Measurements from ENCODE around the gene NMT1.
A peak's percentile ranks its signal among the peaks of the same experiment; 100 is the strongest.

NMT1 gene

DNA sequence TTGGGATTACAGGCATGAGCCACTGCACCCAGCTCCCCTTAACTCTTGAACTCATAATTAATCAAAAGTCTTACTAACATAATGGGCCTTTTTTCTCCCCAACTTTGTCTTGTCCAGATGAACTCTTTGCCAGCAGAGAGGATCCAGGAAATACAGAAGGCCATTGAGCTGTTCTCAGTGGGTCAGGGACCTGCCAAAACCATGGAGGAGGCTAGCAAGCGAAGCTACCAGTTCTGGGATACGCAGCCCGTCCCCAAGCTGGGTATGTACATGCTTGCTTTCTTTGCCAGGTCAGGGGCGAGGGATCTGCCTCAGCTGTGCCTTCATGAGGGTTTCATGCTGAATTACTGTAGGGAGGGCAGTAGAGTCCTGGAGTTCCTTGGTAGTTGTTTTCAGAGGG is 25.3 kb downstream of the NMT1 start:
- DNase-seq: no peak

DNA sequence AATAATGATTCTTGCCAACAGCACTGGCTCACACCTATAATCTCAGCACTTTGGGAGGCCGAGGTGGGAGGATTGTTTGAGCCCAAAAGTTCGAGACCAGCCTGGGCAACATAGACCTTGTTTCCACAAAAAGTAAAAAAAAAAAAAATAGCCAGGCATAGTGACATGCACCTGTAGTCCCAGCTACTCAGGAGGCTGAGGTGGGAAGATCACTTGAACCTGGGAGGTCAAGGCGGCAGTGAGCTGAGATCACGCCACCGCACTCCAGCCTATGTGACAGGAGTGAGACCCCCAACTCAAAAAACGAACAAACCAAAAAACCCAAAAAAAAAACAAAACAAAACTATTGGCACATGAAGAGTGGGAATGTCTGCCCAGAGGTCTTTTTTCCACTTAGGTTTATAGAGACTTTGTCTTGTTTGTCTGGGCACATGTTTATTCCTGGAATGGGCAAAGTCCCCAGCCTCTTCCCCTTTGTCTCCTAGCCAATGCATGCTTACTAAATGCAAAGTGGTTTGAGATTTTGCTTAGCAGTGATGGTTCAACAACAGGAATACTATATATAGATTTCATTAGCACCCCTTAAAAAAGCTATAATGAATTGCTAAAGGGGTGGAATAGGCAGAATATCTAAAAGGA is 25.9 kb downstream of the NMT1 start:
- DNase-seq: no peak

DNA sequence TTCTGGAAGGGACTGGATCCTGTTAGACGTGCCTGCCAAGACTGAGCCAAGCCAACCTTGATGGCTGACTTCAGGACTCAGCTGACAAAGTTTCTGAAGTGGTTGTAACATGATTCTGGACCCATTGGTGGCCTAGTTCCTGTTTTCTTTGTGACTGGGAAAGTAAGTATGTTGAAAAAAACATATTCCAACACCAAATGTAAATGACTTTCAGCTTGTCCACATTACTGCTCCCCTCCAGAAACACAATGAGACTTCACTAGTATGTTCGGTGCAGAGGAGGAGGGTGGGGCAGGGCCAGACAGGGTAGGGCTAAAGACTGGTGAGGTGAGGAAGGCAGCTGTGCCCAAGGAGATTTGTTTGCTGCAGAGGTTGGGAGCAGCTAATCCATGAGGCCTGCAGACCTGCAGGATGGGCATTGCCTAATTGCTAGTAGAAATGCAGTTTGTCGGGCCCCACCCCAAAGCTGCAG is 26.4 kb downstream of the NMT1 start:
- DNase-seq: no peak

DNA sequence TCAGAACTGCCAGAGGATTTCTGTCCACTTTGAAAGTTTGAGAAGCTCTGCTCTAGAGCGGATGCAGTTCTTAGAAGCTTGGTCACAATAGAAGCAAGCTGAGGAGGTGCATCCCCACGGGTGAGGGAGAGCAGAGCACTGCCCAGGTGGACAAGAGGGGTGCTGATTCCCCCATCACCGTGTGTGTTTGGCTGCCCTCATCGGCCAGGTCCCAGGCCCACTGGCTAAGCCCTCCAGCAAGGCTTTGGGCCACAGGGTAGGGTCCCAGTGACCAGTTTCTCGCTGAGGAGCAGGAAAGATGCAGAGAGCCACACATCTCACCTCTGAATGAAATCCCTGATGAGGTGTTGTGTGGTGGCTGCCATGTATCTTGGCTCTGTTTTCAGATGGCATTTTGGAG is 26.9 kb downstream of the NMT1 start:
- DNase-seq: no peak

DNA sequence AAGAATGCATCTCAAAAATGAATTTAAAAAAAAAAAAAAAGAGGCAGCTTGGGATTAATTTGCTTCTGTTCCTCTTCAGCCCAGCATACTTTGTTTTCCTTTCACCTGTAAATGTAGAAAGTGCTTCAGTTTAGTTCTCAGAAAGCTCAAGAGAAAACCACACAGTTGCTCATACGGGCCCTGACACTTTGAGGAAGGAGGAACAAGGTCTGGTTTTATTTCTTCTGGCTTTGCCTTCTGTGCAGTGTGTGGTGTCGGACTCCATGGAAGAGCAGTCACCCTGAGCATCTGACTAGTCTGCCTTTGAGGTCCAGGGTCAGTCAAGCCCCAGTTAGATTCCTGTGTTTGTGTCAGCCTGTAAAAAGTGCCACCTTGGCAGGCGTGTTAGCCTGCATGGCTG is 27.6 kb downstream of the NMT1 start:
- no peak for DNase-seq

DNA sequence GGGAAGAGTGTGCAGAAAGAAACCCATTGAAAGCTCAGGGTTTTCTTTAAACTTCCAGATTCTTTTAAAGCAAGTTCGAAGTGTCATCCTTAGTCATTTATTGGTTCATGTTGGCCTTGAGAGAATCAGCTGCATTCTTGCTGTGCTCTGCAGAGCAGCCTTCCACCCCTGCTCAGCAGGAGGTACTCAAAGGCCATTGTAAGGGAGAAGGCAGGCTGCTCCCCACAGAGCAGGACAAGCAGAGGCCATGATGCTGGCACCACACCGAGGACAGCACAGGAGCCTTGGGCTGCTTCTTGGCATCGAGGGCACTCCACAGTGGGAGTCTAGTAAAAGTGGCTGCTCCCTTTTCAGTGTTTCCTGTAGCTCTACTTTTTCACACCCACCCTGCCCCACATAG is 29.6 kb downstream of the NMT1 start:
- no peak for DNase-seq

DNA sequence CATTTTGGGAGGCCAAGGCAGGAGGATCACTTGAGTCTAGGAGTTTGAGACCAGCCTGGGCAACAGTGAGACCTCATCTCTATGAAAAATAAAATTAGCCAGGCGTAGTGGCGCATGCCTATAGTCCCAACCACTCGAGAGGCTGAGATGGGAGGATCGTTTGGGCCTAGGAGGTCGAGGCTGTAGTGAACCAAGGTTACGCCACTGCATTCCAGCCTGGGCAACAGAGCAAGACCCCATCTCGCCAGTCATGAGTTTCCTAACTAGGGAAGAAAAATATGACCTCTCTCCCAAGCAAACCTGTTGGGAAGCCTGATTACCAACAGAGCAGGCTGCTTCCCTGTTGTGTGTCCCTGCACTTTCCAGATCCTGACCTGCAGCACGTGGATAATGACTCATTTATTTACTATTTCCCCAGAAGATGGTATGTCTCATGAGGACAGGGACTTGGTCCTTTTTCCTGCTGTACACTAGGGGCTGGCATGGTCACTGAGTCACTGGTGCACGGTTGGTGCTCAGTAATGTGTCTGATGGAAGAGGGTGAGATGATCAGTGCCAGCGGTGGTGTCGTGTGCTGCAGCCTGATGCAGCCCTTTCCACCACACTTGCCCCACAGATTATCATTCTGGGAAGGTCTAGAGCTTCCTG is 30.8 kb downstream of the NMT1 start:
- DNase-seq: no peak

DNA sequence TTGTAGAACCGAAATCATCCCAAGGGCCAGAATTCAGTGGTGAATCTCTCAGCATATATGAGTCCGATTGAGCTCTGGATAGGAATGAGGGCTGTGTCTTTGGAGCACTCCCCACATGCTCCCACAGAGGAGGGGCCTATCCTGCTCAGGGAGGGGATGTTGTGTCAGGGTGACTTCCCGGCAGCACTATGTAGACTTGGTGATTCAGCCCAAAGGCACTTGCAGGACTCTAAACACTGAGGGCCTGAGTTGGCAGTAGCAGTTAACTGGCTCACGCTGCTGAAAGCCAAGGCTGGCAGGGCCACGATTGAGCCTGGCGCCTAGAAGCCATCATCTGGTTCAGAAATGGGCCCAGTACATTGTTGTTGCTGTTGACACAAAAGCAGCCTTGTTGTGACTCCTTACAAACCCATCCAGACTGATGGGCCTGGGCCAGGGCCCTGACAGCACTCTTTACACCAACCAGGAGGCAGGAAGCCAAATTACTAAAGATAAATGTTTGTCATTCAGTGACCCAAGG is 31.9 kb downstream of the NMT1 start:
- no peak for DNase-seq

DNA sequence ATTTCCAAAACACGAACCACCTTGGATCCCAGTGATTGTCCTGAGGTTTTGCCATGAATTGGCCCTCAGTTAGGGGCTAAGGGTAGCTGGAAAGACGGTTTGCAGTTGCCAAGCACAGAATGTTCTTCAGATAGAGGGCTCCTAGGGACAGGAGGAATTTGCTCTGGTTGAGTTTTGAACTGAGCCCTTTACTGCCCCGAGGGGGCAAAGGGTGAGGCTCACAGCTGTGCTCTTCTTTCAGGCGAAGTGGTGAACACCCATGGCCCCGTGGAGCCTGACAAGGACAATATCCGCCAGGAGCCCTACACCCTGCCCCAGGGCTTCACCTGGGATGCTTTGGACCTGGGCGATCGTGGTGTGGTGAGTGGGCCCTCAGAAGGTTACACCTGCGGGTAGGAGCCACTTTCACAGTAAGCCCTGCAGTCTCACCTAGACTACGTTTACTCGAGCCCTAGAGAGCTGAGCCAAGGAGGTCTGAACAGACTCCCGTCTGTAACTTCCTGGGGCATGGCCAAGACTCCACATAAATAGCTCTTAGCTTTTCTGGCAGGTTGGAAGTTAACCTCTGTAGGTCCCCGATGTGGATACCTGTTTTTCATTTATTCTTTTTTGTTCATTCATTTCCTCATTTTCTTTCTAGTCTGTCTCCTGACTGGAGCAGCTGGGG is 32.5 kb downstream of the NMT1 start:
- no peak for DNase-seq

DNA sequence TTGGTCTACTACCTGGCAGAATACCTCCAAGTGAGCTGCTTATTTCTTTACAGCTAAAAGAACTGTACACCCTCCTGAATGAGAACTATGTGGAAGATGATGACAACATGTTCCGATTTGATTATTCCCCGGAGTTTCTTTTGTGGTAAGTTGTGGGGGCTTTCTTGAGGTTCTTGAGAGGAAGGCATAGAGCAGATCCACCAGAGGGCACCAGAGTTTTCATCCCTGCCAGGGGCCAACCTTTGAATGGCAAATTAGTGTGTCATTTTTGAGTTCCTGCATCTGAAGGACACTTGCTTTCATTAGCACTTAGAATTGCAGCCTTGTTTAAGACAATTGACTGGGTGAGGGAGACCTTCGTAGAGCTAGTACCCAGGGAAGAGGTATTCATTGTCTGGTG is 35.0 kb downstream of the NMT1 start:
- DNase-seq: no peak

DNA sequence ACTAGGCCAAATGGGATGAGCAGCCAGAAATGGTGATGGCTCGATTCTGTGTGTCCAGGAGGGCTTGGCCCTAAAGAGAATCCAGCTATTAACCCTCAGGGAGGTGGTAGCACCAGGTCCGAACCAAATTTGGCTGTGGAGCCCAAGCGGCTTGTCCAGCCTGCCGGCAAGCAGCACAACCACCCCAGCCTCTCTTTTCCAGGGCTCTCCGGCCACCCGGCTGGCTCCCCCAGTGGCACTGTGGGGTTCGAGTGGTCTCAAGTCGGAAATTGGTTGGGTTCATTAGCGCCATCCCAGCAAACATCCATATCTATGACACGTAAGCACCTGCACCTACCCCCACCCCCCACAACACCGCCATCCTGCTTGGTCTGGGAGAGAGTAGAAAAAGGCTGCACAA is 35.8 kb downstream of the NMT1 start:
- DNase-seq: no peak

DNA sequence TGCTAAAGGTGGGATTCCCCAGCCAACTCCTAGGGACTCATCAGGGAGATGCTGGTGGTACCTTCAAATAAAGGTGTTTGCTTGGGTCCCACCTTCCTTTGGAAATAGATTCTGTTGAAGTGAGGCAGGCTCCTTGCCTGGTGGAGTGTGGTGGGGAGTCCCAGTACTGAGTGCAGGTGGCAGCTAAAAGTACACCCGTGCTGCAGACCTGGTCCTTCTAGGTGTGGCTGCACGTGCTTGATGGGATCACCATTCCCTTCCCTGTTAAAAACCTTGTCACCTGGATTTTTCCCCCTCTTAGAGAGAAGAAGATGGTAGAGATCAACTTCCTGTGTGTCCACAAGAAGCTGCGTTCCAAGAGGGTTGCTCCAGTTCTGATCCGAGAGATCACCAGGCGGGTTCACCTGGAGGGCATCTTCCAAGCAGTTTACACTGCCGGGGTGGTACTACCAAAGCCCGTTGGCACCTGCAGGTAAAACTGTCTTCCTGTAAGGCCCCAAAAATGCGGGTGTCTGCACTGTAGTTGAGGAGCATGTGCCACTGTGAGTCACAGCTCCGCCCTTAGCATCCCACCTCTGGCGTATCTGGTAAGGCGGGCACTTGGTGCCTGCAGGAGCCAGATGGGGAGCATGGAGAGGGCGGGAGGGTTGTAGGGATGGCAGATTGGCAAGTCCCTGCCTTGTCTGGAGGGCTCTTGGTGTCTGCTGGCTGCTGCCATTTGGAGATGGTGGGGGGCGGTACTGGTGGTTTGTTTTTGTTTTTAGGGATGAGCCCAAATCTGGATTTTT is 37.2 kb downstream of the NMT1 start:
- DNase-seq: no peak

DNA sequence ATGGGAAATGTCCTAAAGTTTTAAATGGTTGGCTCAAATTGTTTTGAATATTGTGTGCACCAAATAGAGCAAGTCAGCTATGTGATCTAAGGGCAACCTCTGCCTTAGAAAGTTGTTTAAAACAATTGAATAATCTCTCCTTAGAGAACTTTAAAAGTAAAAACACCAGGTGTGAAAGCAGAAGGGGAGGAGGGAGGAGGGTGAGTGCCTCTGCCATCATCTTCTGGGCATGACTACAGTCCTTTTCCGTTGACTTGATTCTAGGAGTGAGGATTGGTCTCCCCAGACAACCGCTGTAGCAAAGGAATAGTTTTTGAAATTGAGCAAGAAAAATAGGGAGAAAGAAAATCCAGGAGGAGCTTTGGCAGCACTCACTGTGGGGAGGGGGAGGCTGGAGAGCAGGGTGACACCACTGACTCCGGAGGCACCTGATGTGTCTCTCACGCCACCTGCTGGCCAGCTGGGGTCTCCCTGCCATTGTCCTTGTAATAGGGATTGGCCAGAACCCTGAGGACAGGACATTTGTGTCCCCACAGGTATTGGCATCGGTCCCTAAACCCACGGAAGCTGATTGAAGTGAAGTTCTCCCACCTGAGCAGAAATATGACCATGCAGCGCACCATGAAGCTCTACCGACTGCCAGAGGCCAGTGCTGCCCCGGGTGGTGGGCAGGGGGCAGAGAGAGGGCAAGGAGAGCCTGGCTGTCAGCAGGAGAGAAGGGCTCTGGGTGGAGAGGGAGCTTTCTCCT is 37.9 kb downstream of the NMT1 start:
- DNase-seq: peak; percentile 72 to 73

DNA sequence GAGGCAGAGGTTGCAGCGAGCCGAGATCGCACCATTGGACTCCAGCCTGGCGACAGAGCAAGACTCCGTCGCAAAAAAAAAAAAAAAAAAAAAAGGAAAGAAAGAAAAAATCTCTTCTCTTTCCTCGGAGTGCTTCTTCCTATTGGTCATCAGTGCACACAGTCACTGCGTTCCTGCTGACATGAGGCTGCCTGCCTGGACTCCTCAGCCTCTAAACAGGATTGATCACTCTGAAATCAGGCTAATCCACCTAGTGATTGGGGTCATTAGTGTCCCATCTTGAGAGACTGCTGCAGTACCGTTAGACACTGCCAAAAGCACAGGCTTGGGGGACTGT is 40.4 kb downstream of the NMT1 start:
- DNase-seq: no peak

DNA sequence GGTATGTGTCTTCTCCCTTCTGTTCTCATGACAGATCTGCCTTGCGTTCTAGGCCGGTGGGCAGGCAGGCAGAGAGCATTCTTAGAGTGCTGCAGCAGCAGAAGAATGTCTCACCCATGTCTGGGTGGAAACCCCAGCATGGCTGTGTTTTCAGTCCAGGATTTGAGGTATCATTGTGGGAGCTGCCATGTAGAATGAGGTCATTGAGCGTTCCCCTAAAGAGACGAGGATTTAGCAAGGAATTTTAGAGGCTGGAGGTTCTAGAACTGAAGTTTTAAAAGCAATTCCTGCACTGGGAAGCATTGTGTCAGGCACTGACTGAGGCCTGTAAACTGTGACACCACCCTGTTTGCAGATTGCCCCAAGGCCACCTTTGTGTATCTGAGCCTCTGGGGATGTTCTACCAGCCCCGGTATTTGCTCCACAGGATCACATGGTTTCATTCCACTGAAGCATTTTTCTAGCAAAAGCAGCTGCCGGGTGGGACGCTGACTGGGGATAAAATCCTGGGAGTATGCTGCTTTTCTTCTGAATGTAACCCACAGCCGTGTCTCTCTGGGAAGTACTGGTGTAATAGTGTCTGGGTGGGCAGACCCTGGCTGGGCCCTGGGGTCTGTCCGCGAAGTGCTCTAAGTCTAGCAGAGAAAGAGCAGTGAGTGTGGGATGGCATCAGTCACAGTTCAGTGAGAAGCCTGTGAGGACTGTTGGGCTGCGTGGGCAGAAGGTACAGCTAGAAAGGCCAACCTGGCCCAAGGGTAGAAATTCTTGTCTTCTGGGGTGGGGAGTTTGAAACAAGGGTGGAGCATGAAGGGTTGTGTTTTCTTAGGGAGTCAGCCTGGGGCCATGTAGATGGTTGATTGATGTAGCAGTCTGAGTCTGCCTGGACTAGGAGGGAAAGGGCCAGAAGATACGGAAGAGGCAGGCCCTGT is 41.0 kb downstream of the NMT1 start:
- no peak for DNase-seq

DNA sequence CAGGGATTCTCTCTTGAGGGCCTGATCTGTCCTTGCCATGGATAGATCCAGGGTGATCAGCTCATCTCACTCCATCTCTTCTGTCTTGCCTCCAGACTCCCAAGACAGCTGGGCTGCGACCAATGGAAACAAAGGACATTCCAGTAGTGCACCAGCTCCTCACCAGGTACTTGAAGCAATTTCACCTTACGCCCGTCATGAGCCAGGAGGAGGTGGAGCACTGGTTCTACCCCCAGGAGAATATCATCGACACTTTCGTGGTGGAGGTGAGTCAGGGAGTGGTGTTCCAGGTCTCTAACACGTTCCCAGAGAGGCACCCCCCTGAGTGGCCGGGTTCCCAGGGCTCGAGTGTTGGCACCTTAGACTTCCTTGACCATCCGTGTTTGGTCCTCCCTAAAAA is 41.7 kb downstream of the NMT1 start:
- DNase-seq: no peak

DNA sequence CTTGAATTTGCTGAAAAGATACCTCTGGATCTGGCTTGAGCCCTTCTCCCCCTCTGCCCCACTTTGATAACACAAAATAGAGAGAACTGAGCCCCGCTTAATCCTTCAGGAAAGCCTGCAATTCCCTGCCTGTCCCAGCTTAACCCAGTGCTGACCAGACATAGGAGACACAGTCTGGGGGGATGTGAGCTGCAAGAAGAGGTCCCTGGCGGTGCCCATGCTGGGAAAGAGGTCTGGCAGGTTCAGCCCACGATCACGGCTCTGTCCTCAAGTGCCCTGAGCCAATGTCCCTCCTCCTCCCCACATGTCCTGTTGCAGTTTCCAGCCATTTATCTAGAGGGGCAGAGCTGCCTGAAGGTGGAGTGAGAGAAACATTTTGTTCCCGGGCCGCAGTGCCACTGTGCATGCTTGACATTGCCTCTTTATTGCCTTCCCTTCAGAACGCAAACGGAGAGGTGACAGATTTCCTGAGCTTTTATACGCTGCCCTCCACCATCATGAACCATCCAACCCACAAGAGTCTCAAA is 42.2 kb downstream of the NMT1 start:
- no peak for DNase-seq

DNA sequence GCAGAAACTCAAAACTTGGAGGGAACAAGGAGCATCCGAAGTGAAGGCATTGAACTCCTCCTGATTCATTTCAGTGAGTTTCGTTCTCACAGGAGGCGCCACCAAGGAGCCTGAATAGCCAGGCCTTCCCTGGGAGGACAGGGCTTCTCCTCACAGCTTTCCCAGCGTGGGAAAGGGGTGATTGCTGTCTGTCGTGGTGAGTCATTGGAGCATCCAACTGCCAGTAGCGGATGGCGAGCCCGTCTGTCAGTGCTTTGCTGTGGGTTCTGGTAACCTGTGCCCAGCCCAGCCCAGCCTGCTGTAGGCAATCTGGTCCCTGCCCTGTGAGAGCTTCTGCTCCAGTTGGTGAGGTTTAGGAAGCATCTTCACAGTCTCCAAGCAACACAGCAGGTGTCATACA is 42.9 kb downstream of the NMT1 start:
- no peak for DNase-seq

DNA sequence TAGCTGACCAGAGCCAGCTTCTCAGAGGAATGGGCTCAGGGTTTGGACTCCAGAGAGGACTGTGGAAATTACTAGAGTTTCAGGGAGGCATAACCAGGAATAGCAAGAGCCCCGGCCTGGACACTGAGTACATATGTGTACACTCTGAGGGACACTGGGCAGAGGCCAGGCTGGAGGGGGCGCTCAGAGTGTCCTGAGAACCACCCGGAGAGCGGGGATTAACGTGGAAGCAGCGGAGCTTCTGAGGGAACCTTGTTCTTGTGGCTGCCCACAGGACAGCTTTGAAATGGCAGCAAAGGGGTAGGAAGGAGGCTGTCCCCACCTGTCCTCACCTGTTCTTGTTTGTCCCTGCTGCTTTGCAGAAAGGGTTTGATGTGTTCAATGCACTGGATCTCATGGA is 43.4 kb downstream of the NMT1 start:
- DNase-seq: no peak

DNA sequence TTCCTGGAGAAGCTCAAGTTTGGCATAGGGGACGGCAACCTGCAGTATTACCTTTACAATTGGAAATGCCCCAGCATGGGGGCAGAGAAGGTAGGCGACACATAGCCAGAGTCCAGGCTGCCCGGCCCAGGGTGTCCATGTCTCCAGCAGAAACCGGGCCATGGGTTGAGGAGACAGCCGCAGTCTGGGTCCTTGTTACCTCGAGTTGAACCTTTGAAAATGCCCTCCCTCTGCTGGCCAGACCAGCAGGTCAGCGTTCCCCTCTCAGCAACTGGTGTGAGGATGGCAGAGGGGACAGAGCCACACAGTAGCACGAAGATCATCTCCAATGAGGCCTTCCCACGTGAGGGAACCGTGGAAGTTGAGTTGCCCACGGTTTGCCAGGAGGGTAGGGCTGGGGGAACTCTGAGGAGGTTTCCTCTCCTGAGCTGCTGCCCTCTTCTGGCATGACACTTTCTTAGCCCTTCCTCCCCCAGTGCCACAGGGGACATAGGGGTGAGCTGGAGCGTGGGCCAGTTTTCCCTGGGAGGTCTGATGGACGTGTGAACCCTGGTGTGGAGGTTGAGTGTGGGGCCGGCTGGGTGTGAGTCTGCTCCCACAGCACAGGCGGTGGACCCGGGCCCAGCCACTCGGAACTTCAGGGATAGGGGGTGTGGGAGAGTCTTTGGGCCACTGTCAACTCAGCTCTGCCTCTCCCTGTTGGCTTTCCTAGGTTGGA is 43.9 kb downstream of the NMT1 start:
- no peak for DNase-seq

DNA sequence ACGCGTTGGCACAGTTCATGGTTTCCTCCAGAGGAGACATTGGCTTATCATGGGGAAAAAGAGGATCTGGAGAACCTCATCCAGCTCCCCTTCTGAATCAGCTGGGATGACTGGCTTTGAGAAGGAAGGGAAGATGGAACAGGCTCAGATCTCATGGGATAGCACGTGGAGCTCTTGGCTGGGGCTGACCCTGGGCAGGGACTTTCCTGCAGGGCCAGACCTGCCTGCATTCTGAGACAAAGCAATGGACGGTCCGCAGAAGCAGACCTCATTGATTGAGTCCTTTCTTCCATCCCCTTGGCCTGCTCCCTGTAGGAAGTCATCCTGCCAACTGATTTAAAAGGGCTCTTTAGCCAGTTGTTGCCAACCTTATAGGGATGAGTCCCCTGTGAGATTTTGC is 45.0 kb downstream of the NMT1 start:
- no peak for DNase-seq
